K562 (cell line): ENCODE measurements around the gene ATP5ME. TPM values are rescaled to one million over a fixed set of nuclear protein-coding genes. Genes with fewer than 3 reads are reported as not detected.

Source experiments
- NKRF ChIP-seq: fragments of 450-650 bp; IDR thresholded peaks from 2 replicates; pipeline ENCODE4 v1.6.1; 2016; ENCODE audit warnings: borderline replicate concordance
- RERE ChIP-seq: sonication (generic); formaldehyde crosslinking; IDR thresholded peaks from 2 replicates; pipeline ENCODE4 v1.8.0; 2023; ENCODE audit warnings: missing genetic modification reagents, mild to moderate bottlenecking, borderline replicate concordance
- polyA plus RNA-seq, 8 experiments: library from polyadenylated mRNA; depleted of rRNA in 4 of 8; stranded (reverse) in 5 of 8; unstranded in 3 of 8; fragments of >200 nt; fragmentation: Nextera tagmentation in 2 of 8; fragmentation: Illumina TruSeq in 1 of 8; extraction: Ambion mirVana in 2 of 8; extraction: Trizol in 1 of 8; gene quantifications; 2 replicates each; pipeline versions ENCODE4 v1.2.1 to v1.2.3, GENCODE V29; 2011 to 2014; ENCODE audit warnings: inconsistent platforms in 1 of 8, missing spikeins in 1 of 8
- total RNA-seq, 7 experiments: library from RNA; depleted of rRNA in 6 of 7; stranded (reverse); fragments of >200 nt in 6 of 7; fragmentation: Illumina TruSeq in 2 of 7; extraction: Trizol in 2 of 7; gene quantifications; 2 replicates each; pipeline versions ENCODE4 v1.2.1 to v1.2.3, GENCODE V29; 2011 to 2021; ENCODE audit warnings: low replicate concordance in 1 of 7

ATP5ME gene
- total and polyA plus RNA-seq, 9 of the 15 experiments (the other 6 are each of a cell fraction or from before 2014, with no cell fraction given) = 509 to 2,480 (median 887) TPM

- 0 out of 2 replicates have a peak, but pooled peaks have one; percentile 17 for TF ChIP-seq RERE (CRISPR knock-in tag)
- TF ChIP-seq NKRF = no peak
These were observed 14.1 kb upstream of the ATP5ME start (continued) for GRCh38 chr4:687971-688853.
